ENCODE data around the gene SLC16A14.

Gene SLC16A14

GRCh38 chr2:230043025-230043424 lies 25.7 kb downstream of the SLC16A14 start:
- TF ChIP-seq CTCF (IDR thresholded peaks at IDR 0.05; ENCODE audit: low read length) (no peak), EZH2 (optimal IDR thresholded peaks at IDR 0.05; ENCODE audit: low read depth, low read length) (no peak), EZH2phosphoT487 (IDR thresholded peaks at IDR 0.05; ENCODE audit: low read length) (no peak)
- Histone ChIP-seq H3K36me3 (replicated peaks; ENCODE audit: insufficient read depth, low read length) (no peaks in the 10 kb centered on the region), H3F3A (ENCODE audit: insufficient read depth, low read length) (no peaks in the 10 kb centered on the region), H3K9me2 (replicated peaks; ENCODE audit: insufficient read depth, low read length) (no peaks in the 10 kb centered on the region), H3K27ac (ENCODE audit: low read length) (no peak overlapping the region), H4K20me1 (ENCODE audit: insufficient read depth, low read length) (no peaks in the 10 kb centered on the region), H3K4me1 (ENCODE audit: low read length) (no peaks in the 10 kb centered on the region), H3K4me2 (ENCODE audit: low read depth, low read length) (no peak overlapping the region), H3K4me3 (ENCODE audit: low read length) (no peak overlapping the region), H3K27me3 (replicated peaks; ENCODE audit: insufficient read depth, low read length) (no peaks in the 10 kb centered on the region), H3K9ac (ENCODE audit: low read length) (no peak overlapping the region), H3K79me2 (ENCODE audit: low read length) (no peaks in the 10 kb centered on the region), H3K9me3 (replicated peaks; ENCODE audit: insufficient read depth, low read length) (no peaks in the 10 kb centered on the region), H2AFZ (ENCODE audit: low read length) (no peak overlapping the region)
- DNase-seq: no peak

GRCh38 chr2:230042195-230042594 lies 26.5 kb downstream of the SLC16A14 start:
- no peaks in the 10 kb centered on the region for H4K20me1 ChIP-seq (ENCODE audit: insufficient read depth, low read length)

GRCh38 chr2:230023313-230023712 lies 45.4 kb downstream of the SLC16A14 start:
- Histone ChIP-seq H4K20me1 (ENCODE audit: insufficient read depth, low read length) (no peaks in the 10 kb centered on the region), H3K36me3 (replicated peaks; ENCODE audit: insufficient read depth, low read length) (no peaks in the 10 kb centered on the region), H3K9ac (ENCODE audit: low read length) (no peak overlapping the region), H3K4me3 (ENCODE audit: low read length) (no peak overlapping the region), H3K9me3 (replicated peaks; ENCODE audit: insufficient read depth, low read length) (no peaks in the 10 kb centered on the region), H2AFZ (ENCODE audit: low read length) (no peak overlapping the region), H3K4me1 (ENCODE audit: low read length) (no peaks in the 10 kb centered on the region), H3K79me2 (ENCODE audit: low read length) (no peaks in the 10 kb centered on the region), H3K9me2 (replicated peaks; ENCODE audit: insufficient read depth, low read length) (no peaks in the 10 kb centered on the region), H3K27me3 (replicated peaks; ENCODE audit: insufficient read depth, low read length) (no peaks in the 10 kb centered on the region), H3K27ac (ENCODE audit: low read length) (no peak overlapping the region), H3F3A (ENCODE audit: insufficient read depth, low read length) (no peaks in the 10 kb centered on the region), H3K4me2 (ENCODE audit: low read depth, low read length) (no peak overlapping the region)
- DNase-seq: no peak
- TF ChIP-seq EZH2 (optimal IDR thresholded peaks at IDR 0.05; ENCODE audit: low read depth, low read length) (no peak), EZH2phosphoT487 (IDR thresholded peaks at IDR 0.05; ENCODE audit: low read length) (no peak), CTCF (IDR thresholded peaks at IDR 0.05; ENCODE audit: low read length) (no peak)

More at GRCh38 chr2:230042195-230042594, 26.5 kb downstream of the SLC16A14 start:
- Histone ChIP-seq H3K27ac (ENCODE audit: low read length) (no peak overlapping the region), H3F3A (ENCODE audit: insufficient read depth, low read length) (no peaks in the 10 kb centered on the region), H3K36me3 (replicated peaks; ENCODE audit: insufficient read depth, low read length) (no peaks in the 10 kb centered on the region), H3K27me3 (replicated peaks; ENCODE audit: insufficient read depth, low read length) (no peaks in the 10 kb centered on the region), H3K79me2 (ENCODE audit: low read length) (no peaks in the 10 kb centered on the region), H3K4me1 (ENCODE audit: low read length) (no peaks in the 10 kb centered on the region), H3K4me2 (ENCODE audit: low read depth, low read length) (no peak overlapping the region), H3K9ac (ENCODE audit: low read length) (no peak overlapping the region), H2AFZ (ENCODE audit: low read length) (no peak overlapping the region), H3K4me3 (ENCODE audit: low read length) (no peak overlapping the region), H3K9me2 (replicated peaks; ENCODE audit: insufficient read depth, low read length) (no peaks in the 10 kb centered on the region), H3K9me3 (replicated peaks; ENCODE audit: insufficient read depth, low read length) (no peaks in the 10 kb centered on the region)
- TF ChIP-seq EZH2 (optimal IDR thresholded peaks at IDR 0.05; ENCODE audit: low read depth, low read length): no peak
- no peak for TF ChIP-seq CTCF (IDR thresholded peaks at IDR 0.05; ENCODE audit: low read length)
- TF ChIP-seq EZH2phosphoT487 (IDR thresholded peaks at IDR 0.05; ENCODE audit: low read length): no peak
- no peak for DNase-seq

Measured in MM.1S (cell line).